Ecto neural progenitor cell (in vitro differentiated cells): ENCODE data around the gene OR13C8.
"Not testable (repeated sequence)": the region's sequence is repeated elsewhere in the genome, so short reads cannot be mapped to it uniquely, and the experiment has no call there.

Source experiments
- DNase-seq: peaks from one replicate; pipeline ENCODE4 v3.0.0-alpha.2; 2018; ENCODE audit warnings: low spot score

The OR13C8 gene

DNA sequence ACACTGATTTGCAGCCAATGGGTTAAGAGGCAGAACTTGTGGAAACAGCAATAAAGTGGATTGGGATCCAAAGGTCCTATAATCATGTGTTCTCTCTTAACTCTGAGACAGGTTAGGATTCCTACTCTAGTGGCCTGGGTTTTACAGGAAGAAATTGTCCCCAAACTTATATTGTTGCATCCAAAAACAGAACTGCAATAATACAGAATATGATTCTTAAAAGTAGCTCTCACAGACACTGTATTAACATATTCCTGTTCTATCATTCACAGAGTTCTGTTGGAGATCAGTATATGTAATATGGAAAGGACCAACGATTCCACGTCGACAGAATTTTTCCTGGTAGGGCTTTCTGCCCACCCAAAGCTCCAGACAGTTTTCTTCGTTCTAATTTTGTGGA is at the start of gene OR13C8:
TSS of gene OR13C8 (plus strand) at position 301 of the 400 bp plus-strand sequence. CDS start at position 301, 0 bp downstream.
- DNase-seq, result no peak

DNA sequence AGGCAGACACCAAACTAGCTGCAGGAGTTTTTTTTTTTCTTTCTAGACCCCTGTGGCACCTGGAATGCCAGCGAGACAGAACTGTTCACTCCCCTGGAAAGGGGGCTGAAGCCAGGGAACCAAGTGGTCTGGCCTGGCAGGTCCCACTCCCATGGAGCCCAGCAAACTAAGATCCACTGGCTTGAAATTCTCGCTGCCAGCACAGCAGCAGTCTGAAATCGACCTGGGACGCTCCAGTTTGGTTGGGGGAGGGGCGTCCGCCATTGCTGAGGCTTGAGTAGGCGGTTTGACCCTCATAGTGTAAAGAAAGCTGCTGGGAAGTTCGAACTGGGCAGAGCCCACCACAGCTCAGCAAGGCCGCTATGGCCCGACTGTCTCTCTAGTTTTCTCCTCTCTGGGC is 48.7 kb upstream of the OR13C8 start:
- not testable (repeated sequence) for DNase-seq

DNA sequence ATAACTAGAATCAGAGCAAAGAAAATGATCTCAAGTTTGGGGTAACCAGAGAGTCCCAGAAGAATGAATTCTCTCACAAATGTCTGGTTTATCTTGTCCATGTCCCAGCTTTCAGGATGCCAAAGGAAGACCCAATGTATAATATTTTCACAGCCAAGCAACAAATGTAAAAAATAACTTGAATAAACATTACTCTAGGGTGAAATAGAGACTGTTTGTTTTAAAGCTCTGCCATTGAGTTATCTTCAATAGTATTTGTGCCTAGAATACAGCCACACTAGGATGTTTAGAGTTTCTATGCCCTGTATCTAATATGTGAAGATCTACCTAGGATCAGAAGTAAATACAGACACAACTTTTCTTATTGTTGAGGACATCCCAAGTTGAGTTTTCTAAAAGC is 41.9 kb upstream of the OR13C8 start, which contains the start of gene OR13C4:
TSS of gene OR13C4 (minus strand) at position 101 of the 400 bp plus-strand sequence. CDS start at position 101, 0 bp downstream.
- DNase-seq, result no peak

DNA sequence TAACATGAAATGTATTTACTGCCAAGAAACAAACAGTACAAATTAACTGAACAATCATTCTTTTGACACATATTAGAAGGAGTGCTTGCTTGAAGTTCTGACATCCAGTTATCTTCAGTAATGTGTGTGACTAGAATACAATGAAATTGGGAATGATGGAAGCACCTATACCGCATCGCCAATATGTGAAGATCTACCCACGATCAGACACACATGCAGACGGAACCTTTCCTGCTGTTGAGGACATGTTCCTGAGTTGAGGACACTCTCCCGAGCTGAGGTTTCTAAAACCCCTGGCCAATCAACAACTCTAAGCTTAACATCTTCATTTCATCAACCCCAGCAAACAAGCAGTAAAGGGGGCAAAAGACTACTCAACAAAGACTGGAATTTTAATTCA is 32.2 kb upstream of the OR13C8 start, which contains the start of gene OR13C3:
TSS of gene OR13C3 (minus strand) at position 101 of the 400 bp plus-strand sequence. CDS start 133 bp downstream, outside the sequence.
- DNase-seq, result no peak

DNA sequence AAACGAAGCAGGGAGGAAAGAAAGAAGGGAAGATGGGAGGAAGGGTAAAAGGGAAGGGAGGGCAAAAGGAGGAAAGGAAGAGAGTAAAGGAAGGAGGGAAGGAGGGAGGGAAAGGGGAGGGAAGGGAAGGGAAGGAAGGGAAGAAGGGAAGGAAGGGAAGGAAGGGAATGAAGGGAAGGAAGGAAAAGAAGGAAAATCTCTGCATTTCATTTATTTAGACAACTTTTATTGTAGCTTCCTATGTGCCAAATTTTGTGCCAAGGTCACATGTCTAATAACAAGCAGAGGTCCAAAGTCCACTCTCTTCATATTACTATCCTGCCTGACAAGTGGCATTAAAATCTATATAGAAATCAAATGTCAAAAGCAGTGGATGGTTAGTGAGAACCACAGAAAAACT is 29.7 kb upstream of the OR13C8 start:
- DNase-seq, result no peak

GRCh38 chr9:104544644-104545043 is 24.3 kb upstream of the OR13C8 start:
- no peak for DNase-seq

DNA sequence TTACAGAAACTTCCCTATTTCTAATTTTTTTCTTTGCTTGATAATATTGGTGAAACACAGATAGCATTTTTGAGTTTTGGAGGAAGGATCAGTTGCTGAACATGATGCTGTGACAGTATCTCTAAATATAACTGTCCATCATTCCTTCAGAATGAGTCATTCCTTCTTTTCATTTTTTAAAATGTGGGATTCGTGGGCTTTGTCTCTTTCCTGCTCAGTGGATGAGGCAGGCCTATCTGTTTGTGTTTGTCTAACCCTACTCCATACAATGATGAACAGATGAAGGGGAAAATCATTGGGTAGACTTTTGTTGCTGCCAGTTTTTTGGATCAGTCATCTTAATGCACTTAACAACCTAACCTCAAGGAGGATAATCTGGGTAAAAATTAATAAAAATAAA is 15.7 kb upstream of the OR13C8 start:
- no peak for DNase-seq

DNA sequence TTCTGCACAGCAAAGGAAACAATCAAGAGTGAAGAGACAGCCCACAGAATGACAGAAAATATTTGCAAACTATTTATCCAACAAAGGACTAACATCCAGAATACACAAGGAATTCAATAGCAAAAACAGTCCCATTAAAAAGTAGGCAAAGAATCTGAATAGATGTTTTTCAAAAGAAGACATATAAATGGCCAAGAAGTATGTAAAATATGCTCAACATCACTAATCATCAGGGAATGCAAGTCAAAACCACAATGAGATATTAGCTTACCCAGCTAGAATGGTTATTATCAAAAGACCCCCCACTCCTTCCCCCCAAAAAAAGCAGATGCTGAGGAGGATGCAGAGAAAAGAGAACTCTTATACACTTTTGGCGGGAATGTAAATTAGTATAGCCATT is 13.4 kb upstream of the OR13C8 start:
- DNase-seq, result no peak

- peak; percentile 43 for DNase-seq
Observed at GRCh38 chr9:104556830-104557634, 11.9 kb upstream of the OR13C8 start.

GRCh38 chr9:104564358-104564757 is 4.6 kb upstream of the OR13C8 start:
- DNase-seq, result no peak

DNA sequence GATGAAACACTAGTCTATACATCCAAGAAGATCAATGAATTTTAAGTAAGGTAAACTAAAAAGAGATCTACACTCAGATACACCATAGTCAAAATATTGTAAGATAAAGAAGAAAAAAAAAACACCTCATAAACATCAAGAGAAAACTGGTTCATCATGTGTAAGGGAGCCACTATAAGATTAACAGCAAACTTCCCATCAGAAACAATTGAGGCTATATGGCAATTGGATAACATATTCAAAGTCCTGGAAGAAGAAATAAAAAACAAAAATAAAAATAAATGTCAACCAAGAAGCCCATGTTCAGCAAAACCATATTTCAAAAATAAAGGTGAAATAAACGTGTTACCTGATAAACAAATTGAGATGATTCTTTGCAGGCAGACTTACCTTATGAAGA is 3.6 kb downstream of the OR13C8 start:
- no peak for DNase-seq

GRCh38 chr9:104575456-104575855 is 6.5 kb downstream of the OR13C8 start:
- no peak for DNase-seq

DNA sequence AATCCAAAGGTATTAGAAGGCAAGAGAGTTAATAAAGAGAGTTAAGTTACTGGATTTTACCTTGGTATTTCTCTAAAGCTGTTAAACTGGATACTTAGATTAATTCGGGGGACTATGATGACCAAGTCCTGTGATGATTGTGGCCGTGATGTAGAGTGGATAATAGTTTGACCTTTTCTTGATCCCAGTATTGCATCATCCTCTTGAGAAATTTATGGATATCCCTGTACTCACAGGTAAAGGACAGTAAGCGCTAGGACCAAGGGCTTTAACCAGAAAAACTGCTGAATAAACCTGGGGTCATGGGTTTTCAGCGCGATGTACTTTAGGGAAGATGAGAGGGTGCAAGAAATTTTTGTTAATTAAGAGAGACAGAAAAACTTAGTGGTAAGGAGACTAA is 8.3 kb downstream of the OR13C8 start:
- no peak for DNase-seq

DNA sequence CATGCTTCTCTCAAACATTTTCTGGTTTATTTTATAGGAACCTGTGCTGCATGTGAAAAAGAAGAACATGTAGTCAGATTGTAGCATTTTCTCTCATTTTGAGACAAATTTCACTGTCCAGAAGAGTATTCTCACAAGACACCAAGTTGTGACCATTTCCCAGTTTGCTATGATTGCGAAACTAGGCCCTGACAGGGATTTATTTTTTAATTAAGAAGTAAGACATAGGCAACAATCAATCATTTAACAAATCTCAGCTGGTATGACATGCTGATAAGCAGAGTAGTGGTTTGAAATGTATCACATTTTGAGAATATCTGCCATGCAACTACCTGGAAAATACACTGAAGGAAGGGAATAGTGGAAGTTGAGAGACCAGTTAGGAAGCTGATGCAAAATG is 11.6 kb downstream of the OR13C8 start:
- DNase-seq, result no peak

DNA sequence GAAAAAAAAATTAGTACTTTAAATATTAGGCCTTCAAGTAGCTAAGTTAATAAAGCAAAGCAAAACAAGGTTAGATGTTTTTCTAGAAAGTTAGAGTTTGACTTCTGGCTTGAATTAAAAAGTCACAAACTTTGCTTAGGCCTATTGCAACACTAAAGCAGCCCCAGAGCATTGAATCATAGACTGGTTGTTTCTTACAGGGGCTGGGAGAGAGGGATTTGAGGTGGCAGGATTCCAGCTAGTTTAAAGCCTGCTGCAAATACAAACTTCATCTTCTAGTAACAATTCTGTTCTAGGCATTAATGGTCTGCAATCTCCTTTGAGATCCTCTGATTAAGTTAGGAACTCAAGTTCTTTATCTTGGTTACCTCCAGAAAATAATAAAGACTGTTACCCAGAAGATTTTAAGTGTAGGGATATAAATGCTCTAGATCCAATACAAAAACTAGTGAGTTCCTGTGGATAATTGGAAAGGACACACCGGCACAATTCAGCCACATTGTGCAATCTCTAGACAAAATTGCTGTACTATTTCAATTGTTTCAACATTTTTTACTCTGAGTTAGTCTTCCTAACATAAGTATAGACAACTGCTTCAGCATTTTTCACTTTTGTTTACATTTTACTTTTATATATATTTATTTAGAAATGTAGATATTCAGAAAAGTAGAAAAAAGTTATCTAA is 17.7 kb downstream of the OR13C8 start:
- no peak for DNase-seq

DNA sequence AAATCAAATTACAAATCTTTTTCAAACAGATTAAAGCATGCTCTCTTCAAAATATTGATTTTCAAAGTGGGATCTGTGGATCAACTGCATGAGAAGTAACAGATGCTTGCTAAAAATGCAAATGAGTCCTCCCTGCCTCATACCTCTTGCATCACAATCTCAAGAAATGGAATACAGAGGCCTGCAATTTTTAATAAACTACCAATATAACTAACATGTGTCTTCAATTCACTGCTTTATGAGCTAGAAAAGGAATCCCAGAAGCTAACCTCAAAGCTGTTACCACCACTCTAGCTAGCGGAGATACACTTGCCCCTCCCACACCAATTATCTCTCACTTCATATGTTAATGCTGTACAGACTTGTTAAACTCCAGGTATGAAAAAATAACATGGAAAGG is 20.7 kb downstream of the OR13C8 start:
- DNase-seq, result no peak

GRCh38 chr9:104598749-104599148 is 29.8 kb downstream of the OR13C8 start:
- DNase-seq, result not testable (repeated sequence)

DNA sequence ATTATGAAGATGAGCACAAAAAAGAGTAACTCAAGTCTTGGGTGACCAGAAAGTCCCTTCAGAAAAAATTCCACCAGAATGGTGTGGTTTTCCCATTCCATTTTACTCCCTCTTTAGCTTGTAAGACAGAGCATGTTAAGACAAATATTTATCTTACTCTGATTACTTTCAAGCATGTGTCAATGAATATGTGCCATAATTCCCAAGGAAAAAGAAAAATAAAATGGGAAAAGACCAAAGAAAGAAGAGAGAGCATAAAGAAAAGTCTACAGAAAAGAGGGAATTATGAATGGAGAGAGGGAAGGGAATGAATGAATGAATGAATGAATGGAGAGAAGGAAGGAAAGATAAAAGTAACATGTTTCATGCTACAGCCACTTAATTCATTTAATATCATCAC is 30.3 kb downstream of the OR13C8 start, which contains the start of gene OR13C5:
TSS of gene OR13C5 (minus strand) at position 101 of the 400 bp plus-strand sequence. CDS start at position 101, 0 bp downstream.
- DNase-seq, result not testable (repeated sequence)

- no peak for DNase-seq
Observed at GRCh38 chr9:104604801-104605200, 35.8 kb downstream of the OR13C8 start.

- DNase-seq, result not testable (repeated sequence)
Observed at GRCh38 chr9:104605527-104605926, 36.6 kb downstream of the OR13C8 start, which contains the start of gene OR13C2. Gene OR13C2, minus strand, starts transcription at chr9:104605627. Its CDS starts 0 bp downstream, at chr9:104605627.

DNA sequence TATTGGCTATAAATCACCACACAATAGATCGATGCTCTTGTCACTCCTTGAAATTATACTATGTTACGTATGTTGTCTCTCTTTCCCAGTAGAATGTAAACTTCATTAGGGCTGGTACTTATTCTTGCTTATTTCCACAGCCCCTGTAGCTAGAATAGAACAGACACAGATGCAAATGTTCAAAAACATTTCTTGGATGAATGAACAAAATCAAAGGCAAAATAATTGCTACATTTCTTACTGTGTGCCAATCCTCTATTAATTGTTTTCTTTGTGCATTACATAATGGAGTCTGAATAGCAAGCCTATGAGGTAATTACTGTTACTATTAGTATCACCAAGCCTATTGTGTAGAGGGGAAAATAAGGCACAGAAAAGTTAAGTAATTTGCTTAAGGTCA is 37.2 kb downstream of the OR13C8 start:
- no peak for DNase-seq

DNA sequence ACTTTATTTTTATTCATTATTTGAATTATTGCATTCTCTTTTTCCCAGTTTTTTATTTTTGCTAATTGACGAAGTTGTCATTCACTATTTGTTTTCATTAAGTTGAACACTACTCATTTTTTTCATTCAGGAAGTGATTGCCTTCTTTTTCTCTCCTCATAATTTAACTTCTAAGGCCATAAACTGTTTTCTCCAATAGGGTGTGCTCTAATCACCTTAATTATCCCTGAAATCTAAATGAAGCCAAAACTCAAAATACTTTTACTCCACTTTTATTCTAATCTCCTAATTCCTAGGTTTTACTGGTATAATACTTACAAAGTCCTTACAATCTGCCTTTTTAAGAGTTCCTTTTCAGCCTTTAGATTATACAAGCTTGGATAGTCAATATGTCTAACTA is 39.4 kb downstream of the OR13C8 start:
- no peak for DNase-seq

- no peak for DNase-seq
Observed at GRCh38 chr9:104611213-104611612, 42.2 kb downstream of the OR13C8 start.
